GM12865 (cell line): ENCODE measurements around the gene GAS2L2.

Experiments used
- DNase-seq: peaks from one replicate; pipeline ENCODE4 v3.0.0; 2010; ENCODE audit warnings: low read depth
- H3K4me3 ChIP-seq: 2 replicates; pipeline ENCODE4 v1.5.1; 2011; ENCODE audit warnings: mild to moderate bottlenecking, low read depth, low read length, control low read depth
- CTCF ChIP-seq: IDR thresholded peaks from 2 replicates; pipeline ENCODE4 v1.5.1; 2011; ENCODE audit warnings: low read length, control low read depth, low read depth, inconsistent platforms; ENCODE audit not compliant: insufficient read depth; ENCODE audit errors: missing control alignments

The GAS2L2 gene

GRCh38 chr17:35742496-35742895 lies 10.5 kb downstream of the GAS2L2 start:
- H3K4me3 ChIP-seq = no peak overlapping the region
- no peak for DNase-seq
- no peak for TF ChIP-seq CTCF

GRCh38 chr17:35740997-35741931 lies 11.8 kb downstream of the GAS2L2 start:
- H3K4me3 ChIP-seq = no peak overlapping the region
- no peak for TF ChIP-seq CTCF
- DNase-seq = no peak

- H3K4me3 ChIP-seq = no peak overlapping the region
- no peak for DNase-seq
- no peak for TF ChIP-seq CTCF
Measured at GRCh38 chr17:35740216-35740615, 12.8 kb downstream of the GAS2L2 start.

GRCh38 chr17:35738519-35739133 lies 14.4 kb downstream of the GAS2L2 start:
- no peak for TF ChIP-seq CTCF
- no peak for DNase-seq
- no peak overlapping the region for H3K4me3 ChIP-seq

- TF ChIP-seq CTCF = no peak
- DNase-seq = no peak
- no peak overlapping the region for H3K4me3 ChIP-seq
Measured at GRCh38 chr17:35736236-35736635, 16.8 kb downstream of the GAS2L2 start.

GRCh38 chr17:35735036-35735805 lies 17.8 kb downstream of the GAS2L2 start:
- TF ChIP-seq CTCF = no peak
- DNase-seq = no peak
- no peak overlapping the region for H3K4me3 ChIP-seq
